Osteoblast (primary cell): Measurements from ENCODE around the gene INO80D. TPM values are rescaled to one million over a fixed set of nuclear protein-coding genes. Genes with fewer than 3 reads are reported as not detected.

Experiments used
- DNase-seq: peaks from one replicate; pipeline ENCODE4 v3.0.0; 2011; ENCODE audit warnings: low spot score, mixed read lengths; ENCODE audit not compliant: insufficient read length; ENCODE audit errors: missing footprints
- H2AFZ ChIP-seq: 2 replicates; pipeline ENCODE4 v1.6.0; 2011; ENCODE audit warnings: mild to moderate bottlenecking, low read length
- H3K27ac ChIP-seq: 2 replicates; pipeline ENCODE4 v1.5.1; 2011; ENCODE audit warnings: mild to moderate bottlenecking, low read depth, low read length, moderate library complexity
- H3K27me3 ChIP-seq: 2 replicates; pipeline ENCODE4 v1.6.0; 2012; ENCODE audit warnings: mild to moderate bottlenecking, control low read depth, inconsistent platforms, low read length, moderate library complexity; ENCODE audit not compliant: insufficient read depth
- H3K36me3 ChIP-seq: 2 replicates; pipeline ENCODE4 v1.5.1; 2011; ENCODE audit warnings: mild to moderate bottlenecking, low read length, control low read depth, moderate library complexity; ENCODE audit not compliant: insufficient read depth
- H3K4me1 ChIP-seq: 2 replicates; pipeline ENCODE4 v1.5.1; 2011; ENCODE audit warnings: mild to moderate bottlenecking, low read length, control low read depth, moderate library complexity; ENCODE audit not compliant: insufficient read depth
- H3K4me2 ChIP-seq: 2 replicates; pipeline ENCODE4 v1.6.0; 2011; ENCODE audit warnings: mild to moderate bottlenecking, low read length; ENCODE audit not compliant: insufficient read depth
- H3K4me3 ChIP-seq: fragments of 200-600 bp; sonication (generic); 3 replicates; pipeline ENCODE4 v1.5.1; 2012; ENCODE audit warnings: mild to moderate bottlenecking, low read length, inconsistent platforms; ENCODE audit not compliant: insufficient read depth
- H3K79me2 ChIP-seq: 2 replicates; pipeline ENCODE4 v1.6.0; 2012; ENCODE audit warnings: mild to moderate bottlenecking, low read length, control low read depth, inconsistent platforms; ENCODE audit not compliant: insufficient read depth
- H3K9me3 ChIP-seq: 2 replicates; pipeline ENCODE4 v1.5.1; 2011; ENCODE audit warnings: low read depth, low read length, control low read depth
- H4K20me1 ChIP-seq: 2 replicates; pipeline ENCODE4 v1.6.0; 2012; ENCODE audit warnings: mild to moderate bottlenecking, low read length, control low read depth; ENCODE audit not compliant: insufficient read depth
- CTCF ChIP-seq: IDR thresholded peaks from 2 replicates; pipeline ENCODE4 v1.5.1; 2011; ENCODE audit warnings: mild to moderate bottlenecking, low read depth, low read length, moderate library complexity; ENCODE audit errors: extremely low read depth
- total RNA-seq: library from RNA; depleted of rRNA; stranded (reverse); fragments of >200 nt; gene quantifications from 2 replicates; pipeline ENCODE4 v1.2.3, GENCODE V29; 2012

The INO80D gene
- total RNA-seq, 1 donor = 9.0 TPM

- H4K20me1 ChIP-seq = no peaks in the 10 kb centered on the region
- DNase-seq = no peak
- no peak overlapping the region for H3K4me2 ChIP-seq
- H3K4me1 ChIP-seq = no peaks in the 10 kb centered on the region
- TF ChIP-seq CTCF = no peak
- H2AFZ ChIP-seq = no peak overlapping the region
- H3K79me2 ChIP-seq = no peaks in the 10 kb centered on the region
- no peaks in the 10 kb centered on the region for H3K36me3 ChIP-seq
- H3K9me3 ChIP-seq = no peaks in the 10 kb centered on the region
- no peaks in the 10 kb centered on the region for H3K27me3 ChIP-seq
- no peak overlapping the region for H3K27ac ChIP-seq
- H3K4me3 ChIP-seq = no peak overlapping the region
Measured at GRCh38 chr2:206098471-206098870, 12.5 kb upstream of the INO80D start.

GRCh38 chr2:206096876-206097275 lies 10.9 kb upstream of the INO80D start:
- DNase-seq = no peak
- H3K4me1 ChIP-seq = peaks cover 2% of the 10 kb centered on the region
- no peak overlapping the region for H3K27ac ChIP-seq
- H3K9me3 ChIP-seq = no peaks in the 10 kb centered on the region
- no peaks in the 10 kb centered on the region for H3K36me3 ChIP-seq
- TF ChIP-seq CTCF = no peak
- H2AFZ ChIP-seq = no peak overlapping the region
- H3K4me2 ChIP-seq = no peak overlapping the region
- H3K79me2 ChIP-seq = no peaks in the 10 kb centered on the region
- H3K4me3 ChIP-seq = no peak overlapping the region
- H4K20me1 ChIP-seq = no peaks in the 10 kb centered on the region
- no peaks in the 10 kb centered on the region for H3K27me3 ChIP-seq

- Histone ChIP-seq H2AFZ (no peak overlapping the region), H3K36me3 (no peaks in the 10 kb centered on the region), H3K4me3 (no peak overlapping the region), H3K27me3 (no peaks in the 10 kb centered on the region), H3K27ac (no peak overlapping the region), H3K4me2 (no peak overlapping the region), H4K20me1 (no peaks in the 10 kb centered on the region), H3K4me1 (peaks cover 3% of the 10 kb centered on the region), H3K9me3 (no peaks in the 10 kb centered on the region), H3K79me2 (no peaks in the 10 kb centered on the region)
- no peak for TF ChIP-seq CTCF
- DNase-seq = no peak
Measured at GRCh38 chr2:206095536-206096332, 9.8 kb upstream of the INO80D start.

- H3K4me2 ChIP-seq = no peak overlapping the region
- H3K27ac ChIP-seq = no peak overlapping the region
- no peaks in the 10 kb centered on the region for H3K9me3 ChIP-seq
- no peak for TF ChIP-seq CTCF
- no peak overlapping the region for H3K4me3 ChIP-seq
- no peaks in the 10 kb centered on the region for H4K20me1 ChIP-seq
- no peak overlapping the region for H2AFZ ChIP-seq
- H3K79me2 ChIP-seq = peaks cover 19% of the 10 kb centered on the region
- H3K36me3 ChIP-seq = peaks cover 3% of the 10 kb centered on the region
- no peak for DNase-seq
- peaks cover 3% of the 10 kb centered on the region for H3K4me1 ChIP-seq
- no peaks in the 10 kb centered on the region for H3K27me3 ChIP-seq
Measured at GRCh38 chr2:206092297-206092696, 6.3 kb upstream of the INO80D start.
